MCF 10A (cell line): ENCODE results near the gene HOXC11. TPM values are rescaled to one million over a fixed set of nuclear protein-coding genes. Genes with fewer than 3 reads are reported as not detected.
A peak's percentile ranks its signal among the peaks of the same experiment; 100 is the strongest.

ENCODE experiments used
- BruUV-seq: library from RNA; stranded (reverse); fragments of 400-500 nt; replicated peaks from 2 replicates; lab custom pipeline; 2021; lab: Mats Ljungman, UMichigan
- CTCF ChIA-PET: fragments of 300-600 bp; sonication (Branson Sonifier 250); formaldehyde crosslinking; extraction: SDS; loops from one replicate; lab custom pipeline; 2021; ENCODE audit warnings: antibody characterized with exemption, inconsistent platforms; lab: Yijun Ruan, JAX
- POLR2A ChIA-PET: fragments of 300-600, 350-650 bp; sonication (Branson Sonifier 250); formaldehyde crosslinking; extraction: SDS; loops from one replicate; lab custom pipeline; 2020; ENCODE audit warnings: antibody characterized with exemption, inconsistent platforms; lab: Yijun Ruan, JAX
- DNase-seq: peaks from one replicate; pipeline ENCODE4 v3.0.0-alpha.2; 2018; ENCODE audit not compliant: unreplicated experiment
- H3K27ac Mint-ChIP-seq: one replicate; pipeline ENCODE4 v1.8.0; 2022; ENCODE audit warnings: mild to moderate bottlenecking, low read depth, mixed read lengths; ENCODE audit not compliant: unreplicated experiment
- H3K27me3 Mint-ChIP-seq: one replicate; pipeline ENCODE4 v1.8.0; 2022; ENCODE audit warnings: mixed read lengths; ENCODE audit not compliant: insufficient read depth, unreplicated experiment
- H3K36me3 Mint-ChIP-seq: one replicate; pipeline ENCODE4 v1.8.0; 2022; ENCODE audit warnings: mild to moderate bottlenecking, moderate library complexity, mixed read lengths; ENCODE audit not compliant: insufficient read depth, unreplicated experiment
- H3K4me1 Mint-ChIP-seq: one replicate; pipeline ENCODE4 v1.8.0; 2022; ENCODE audit warnings: mixed read lengths; ENCODE audit not compliant: insufficient read depth, unreplicated experiment
- H3K4me3 Mint-ChIP-seq: one replicate; pipeline ENCODE4 v1.8.0; 2022; ENCODE audit warnings: mild to moderate bottlenecking, moderate library complexity, mixed read lengths; ENCODE audit not compliant: unreplicated experiment
- H3K9me3 Mint-ChIP-seq: one replicate; pipeline ENCODE4 v1.8.0; 2022; ENCODE audit warnings: mixed read lengths; ENCODE audit not compliant: unreplicated experiment
- intact Hi-C: fragments of 100-400 bp; cut with micrococcal nuclease; formaldehyde crosslinking; loops from 2 replicates; pipeline ENCODE4 v1.14.1; 2022
- total RNA-seq: library from RNA; stranded (reverse); gene quantifications from 2 replicates; pipeline ENCODE4 v1.2.3, GENCODE V29; 2022
- TF ChIP-seq, protein P1 (sequence below): fragments of 200-600 bp; IDR thresholded peaks from one replicate; pipeline ENCODE4 v1.8.0; 2022; ENCODE audit warnings: antibody characterized with exemption, mild to moderate bottlenecking; ENCODE audit not compliant: unreplicated experiment

The HOXC11 gene
- total RNA-seq, 1 experiment from 2014 or later = 1.2 TPM

DNA sequence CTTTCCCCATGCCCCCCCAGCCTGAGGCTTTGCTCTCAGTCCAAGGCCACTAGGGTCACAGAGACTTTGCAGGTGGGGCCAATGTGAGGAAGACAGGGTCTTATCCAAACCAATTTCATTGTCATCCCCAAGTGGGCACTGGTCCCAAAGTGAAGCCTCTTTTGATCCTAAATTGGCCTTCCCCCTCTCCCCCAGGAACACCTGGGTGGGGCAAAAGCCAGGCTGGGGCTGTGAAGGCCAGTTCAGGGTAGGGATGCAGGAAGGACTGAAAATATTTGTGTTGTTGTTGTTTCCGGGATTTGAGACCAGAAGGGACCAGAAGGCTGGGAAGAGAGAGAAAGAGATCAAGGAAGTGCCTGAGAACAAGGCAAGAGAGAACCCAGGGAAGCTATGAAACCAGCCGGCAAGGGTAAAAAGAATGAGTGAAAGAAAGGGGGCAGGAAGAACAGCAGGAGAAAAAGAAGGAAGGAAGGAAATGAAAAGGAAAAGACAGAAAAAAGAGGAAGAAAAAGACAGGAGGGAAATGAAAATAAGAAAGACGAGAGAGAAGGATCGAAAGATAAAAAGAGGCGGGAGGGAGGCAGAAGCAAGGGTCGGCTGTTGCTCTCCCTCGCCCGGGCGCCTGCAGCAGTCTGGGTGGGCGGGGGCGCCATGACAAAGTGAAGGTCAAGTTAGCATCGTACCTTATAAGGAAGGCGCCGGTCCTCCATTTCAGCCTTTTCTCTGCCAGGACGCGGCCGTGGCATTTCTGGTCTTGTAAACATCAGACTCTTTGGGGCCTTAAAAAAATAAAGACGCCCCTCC, 7.4 kb upstream of the HOXC11 start:
- no peaks in the 10 kb centered on the region for H3K4me1 Mint-ChIP-seq
- BruUV-seq = no TSS peak
- no peak for DNase-seq
- no peaks in the 10 kb centered on the region for H3K27me3 Mint-ChIP-seq
- intact Hi-C loops = no loop called here
- CTCF ChIA-PET = interaction anchor here (1.3 kb wide), 1 partner anchor 23 kb away, joined by 3 read pairs; no protein-coding TSS in a partner anchor
- H3K36me3 Mint-ChIP-seq = no peaks in the 10 kb centered on the region
- TF ChIP-seq, protein P1, sequence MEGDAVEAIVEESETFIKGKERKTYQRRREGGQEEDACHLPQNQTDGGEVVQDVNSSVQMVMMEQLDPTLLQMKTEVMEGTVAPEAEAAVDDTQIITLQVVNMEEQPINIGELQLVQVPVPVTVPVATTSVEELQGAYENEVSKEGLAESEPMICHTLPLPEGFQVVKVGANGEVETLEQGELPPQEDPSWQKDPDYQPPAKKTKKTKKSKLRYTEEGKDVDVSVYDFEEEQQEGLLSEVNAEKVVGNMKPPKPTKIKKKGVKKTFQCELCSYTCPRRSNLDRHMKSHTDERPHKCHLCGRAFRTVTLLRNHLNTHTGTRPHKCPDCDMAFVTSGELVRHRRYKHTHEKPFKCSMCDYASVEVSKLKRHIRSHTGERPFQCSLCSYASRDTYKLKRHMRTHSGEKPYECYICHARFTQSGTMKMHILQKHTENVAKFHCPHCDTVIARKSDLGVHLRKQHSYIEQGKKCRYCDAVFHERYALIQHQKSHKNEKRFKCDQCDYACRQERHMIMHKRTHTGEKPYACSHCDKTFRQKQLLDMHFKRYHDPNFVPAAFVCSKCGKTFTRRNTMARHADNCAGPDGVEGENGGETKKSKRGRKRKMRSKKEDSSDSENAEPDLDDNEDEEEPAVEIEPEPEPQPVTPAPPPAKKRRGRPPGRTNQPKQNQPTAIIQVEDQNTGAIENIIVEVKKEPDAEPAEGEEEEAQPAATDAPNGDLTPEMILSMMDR = no peak
- H3K4me3 Mint-ChIP-seq = no peak overlapping the region
- no peaks in the 10 kb centered on the region for H3K9me3 Mint-ChIP-seq
- POLR2A ChIA-PET = interaction anchor here (0.8 kb wide), 1 partner anchor 43 kb away, joined by 3 read pairs; the partner anchor contains the start of gene HOXC8
- H3K27ac Mint-ChIP-seq = no peak overlapping the region

DNA sequence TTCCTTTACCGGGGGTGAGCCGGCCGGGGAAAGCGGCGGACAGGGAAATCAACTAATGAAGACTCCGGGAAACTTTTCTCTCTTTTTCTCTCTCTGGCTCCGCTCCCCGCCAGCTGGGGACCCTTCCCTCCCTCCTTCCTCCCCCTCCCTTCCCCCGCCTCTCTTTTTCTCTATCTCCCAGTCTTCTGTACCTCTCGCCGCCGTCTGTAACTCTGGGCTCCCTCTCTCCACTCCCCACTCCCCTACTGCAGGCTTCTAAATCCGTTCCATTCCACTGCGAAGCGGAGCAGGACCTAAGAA, 6.9 kb upstream of the HOXC11 start:
- H3K4me1 Mint-ChIP-seq = no peaks in the 10 kb centered on the region
- DNase-seq = no peak
- TF ChIP-seq, protein P1 = no peak
- no peak overlapping the region for H3K27ac Mint-ChIP-seq
- ChIA-PET CTCF (interaction anchor here (1.3 kb wide), 1 partner anchor 22 kb away, joined by 3 read pairs; no protein-coding TSS in a partner anchor), POLR2A (interaction anchor here (0.8 kb wide), 1 partner anchor 42 kb away, joined by 3 read pairs; the partner anchor contains the start of gene HOXC8)
- no peak overlapping the region for H3K4me3 Mint-ChIP-seq
- H3K36me3 Mint-ChIP-seq = no peaks in the 10 kb centered on the region
- intact Hi-C loops = no loop called here
- BruUV-seq = no TSS peak
- H3K27me3 Mint-ChIP-seq = no peaks in the 10 kb centered on the region
- no peaks in the 10 kb centered on the region for H3K9me3 Mint-ChIP-seq

DNA sequence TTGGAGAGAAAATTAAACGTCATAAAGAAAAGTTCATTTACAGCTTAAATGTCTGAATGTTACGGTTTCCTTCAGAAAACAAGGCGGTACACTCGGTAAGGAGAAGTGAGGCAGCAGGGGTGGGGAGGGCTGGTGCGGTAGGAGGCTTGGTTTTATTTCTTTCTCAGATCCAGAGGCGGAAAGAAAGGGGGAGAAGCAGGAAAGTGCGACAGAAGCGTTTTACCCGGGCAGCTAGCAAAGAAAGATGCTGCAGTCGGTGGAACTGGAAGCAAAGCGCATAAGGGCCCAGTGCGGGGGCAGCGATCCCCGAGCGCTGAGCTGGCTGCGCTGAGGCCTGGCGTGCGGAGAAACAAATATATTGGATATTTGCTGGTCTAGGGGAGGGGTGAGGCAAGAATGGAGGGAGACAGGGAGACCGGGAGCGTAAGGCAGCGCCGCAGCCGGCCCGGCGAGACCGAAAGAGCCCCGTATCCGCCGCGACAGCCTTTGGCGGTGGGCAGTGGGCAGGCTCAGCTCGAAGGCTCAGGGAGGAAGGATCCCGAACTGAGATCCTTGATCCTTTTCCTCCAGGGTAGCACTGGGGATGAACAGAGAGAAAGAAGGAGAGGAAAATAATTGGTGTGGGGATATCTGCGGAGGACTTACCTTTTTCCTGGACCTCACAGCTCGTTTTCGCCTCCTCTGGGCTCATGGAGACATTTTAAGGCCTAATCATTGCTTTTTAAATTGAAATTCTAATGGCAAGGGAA, 6.4 kb upstream of the HOXC11 start:
- ChIA-PET CTCF (no interaction called here), POLR2A (interaction anchor here (0.8 to 1.0 kb wide), 2 partner anchors 28 to 42 kb away, joined by 3 read pairs; partner anchors contain the start of genes HOXC13 and HOXC8)
- Mint-ChIP-seq H3K27me3 (no peaks in the 10 kb centered on the region), H3K27ac (no peak overlapping the region), H3K4me1 (no peaks in the 10 kb centered on the region), H3K4me3 (no peak overlapping the region), H3K9me3 (no peaks in the 10 kb centered on the region), H3K36me3 (no peaks in the 10 kb centered on the region)
- no TSS peak for BruUV-seq
- TF ChIP-seq, protein P1 = no peak
- no peak for DNase-seq
- intact Hi-C loops = no loop called here

DNA sequence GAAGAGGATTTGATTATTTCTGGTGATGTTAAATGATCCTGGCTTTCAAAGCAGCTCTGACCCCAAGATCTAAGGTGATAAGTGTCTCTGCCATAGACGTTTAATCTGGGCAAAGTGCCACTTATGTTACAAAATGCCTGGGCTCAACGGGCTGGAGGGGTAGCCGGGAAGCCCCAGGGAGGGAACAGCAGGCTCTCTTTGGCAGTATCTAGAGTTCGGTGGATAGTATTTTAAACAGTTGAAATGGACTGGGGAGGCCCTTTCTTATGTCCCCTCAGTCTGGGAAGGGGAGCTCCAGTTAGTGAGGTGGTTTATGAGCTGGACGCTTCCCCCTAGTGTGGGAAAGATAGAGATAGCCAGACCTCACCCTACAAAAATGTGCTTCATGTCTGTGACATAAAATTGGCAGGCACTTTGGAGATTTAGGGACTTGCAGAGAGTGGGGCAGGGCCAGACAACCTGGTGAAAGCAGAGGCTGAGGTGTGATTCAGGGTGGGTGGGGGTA, 5.5 kb upstream of the HOXC11 start:
- Mint-ChIP-seq H3K4me1 (peaks cover 9% of the 10 kb centered on the region), H3K9me3 (no peaks in the 10 kb centered on the region), H3K27me3 (no peaks in the 10 kb centered on the region), H3K27ac (no peak overlapping the region), H3K4me3 (no peak overlapping the region), H3K36me3 (no peaks in the 10 kb centered on the region)
- BruUV-seq = no TSS peak
- ChIA-PET POLR2A (interaction anchor here (1.0 kb wide), 1 partner anchor 29 kb away, joined by 3 read pairs; the partner anchor contains the start of gene HOXC13), CTCF (no interaction called here)
- DNase-seq = peak; percentile 31
- TF ChIP-seq, protein P1 = no peak
- intact Hi-C loops = no loop called here
